Measurements from ENCODE around the gene NAMPT.
"Not testable (repeated sequence)": the region's sequence is repeated elsewhere in the genome, so short reads cannot be mapped to it uniquely, and the experiment has no call there.

Gene NAMPT

DNA sequence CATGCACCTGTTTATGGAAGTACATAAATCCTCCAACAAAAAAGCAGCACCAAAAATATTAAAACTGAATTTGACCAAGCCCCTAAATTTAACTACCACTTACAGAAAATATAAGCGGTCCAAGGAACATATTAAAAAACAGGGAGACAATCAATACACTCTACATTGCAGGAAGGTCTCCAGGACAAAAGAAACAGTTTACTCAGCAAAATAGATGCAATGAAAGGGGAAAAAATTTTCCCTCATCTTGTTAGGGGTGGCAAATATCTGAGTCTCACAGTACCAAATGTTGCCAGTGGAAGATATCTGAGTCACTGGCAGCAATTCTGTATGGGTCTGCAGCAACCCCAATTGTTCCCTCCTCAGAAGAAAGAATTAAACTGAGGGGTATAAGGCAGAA, 50.4 kb downstream of the NAMPT start:
- Mint-ChIP-seq H3K27me3 (peaks cover 43% of the 10 kb centered on the region), H3K4me1 (no peaks in the 10 kb centered on the region), H3K27ac (ENCODE audit: low read depth) (no peak overlapping the region), H3K4me3 (no peak overlapping the region), H3K9me3 (no peaks in the 10 kb centered on the region), H3K36me3 (ENCODE audit: insufficient read depth) (peaks cover 1% of the 10 kb centered on the region)
- ATAC-seq (replicated peaks; ENCODE audit: extremely low read depth, poor library complexity, severe bottlenecking): no peak
- DNase-seq (ENCODE audit: low spot score in 2 of 2): no peak

DNA sequence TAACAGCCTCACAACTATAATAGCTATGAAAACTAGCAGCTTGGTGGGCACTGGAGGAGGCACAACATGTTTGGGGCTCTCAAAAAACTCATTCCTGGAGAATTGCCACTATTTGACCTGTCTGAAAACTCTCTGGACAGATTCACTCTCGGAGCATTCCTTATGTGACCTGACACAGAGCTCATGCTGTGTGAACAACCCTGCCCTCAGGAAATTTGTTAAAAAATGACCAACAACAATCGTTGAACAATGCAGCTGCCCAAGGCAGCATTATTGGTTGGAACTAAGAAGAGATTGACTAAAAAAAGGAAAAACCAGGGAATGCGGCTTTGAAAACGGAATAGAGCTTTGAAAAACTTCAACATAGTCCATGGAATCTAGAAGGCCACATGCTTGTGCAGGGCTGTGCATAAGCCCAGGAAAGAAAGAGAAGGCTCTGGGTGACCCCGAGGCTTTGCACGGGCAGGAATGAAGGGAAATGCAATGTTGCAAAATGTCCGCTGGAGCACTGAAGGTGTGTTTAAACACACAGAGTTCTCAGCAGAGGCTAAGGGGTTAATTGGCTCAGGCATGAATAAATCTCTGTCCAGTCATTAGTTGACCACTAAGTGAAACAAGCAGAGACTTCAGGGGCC, 52.8 kb downstream of the NAMPT start:
- DNase-seq (ENCODE audit: low spot score in 2 of 2) (no peak), ATAC-seq (replicated peaks; ENCODE audit: extremely low read depth, poor library complexity, severe bottlenecking) (no peak)
- Mint-ChIP-seq H3K27ac (ENCODE audit: low read depth) (no peak overlapping the region), H3K4me1 (no peaks in the 10 kb centered on the region), H3K9me3 (no peaks in the 10 kb centered on the region), H3K4me3 (no peak overlapping the region), H3K36me3 (ENCODE audit: insufficient read depth) (peaks cover 1% of the 10 kb centered on the region), H3K27me3 (peaks cover 62% of the 10 kb centered on the region)

DNA sequence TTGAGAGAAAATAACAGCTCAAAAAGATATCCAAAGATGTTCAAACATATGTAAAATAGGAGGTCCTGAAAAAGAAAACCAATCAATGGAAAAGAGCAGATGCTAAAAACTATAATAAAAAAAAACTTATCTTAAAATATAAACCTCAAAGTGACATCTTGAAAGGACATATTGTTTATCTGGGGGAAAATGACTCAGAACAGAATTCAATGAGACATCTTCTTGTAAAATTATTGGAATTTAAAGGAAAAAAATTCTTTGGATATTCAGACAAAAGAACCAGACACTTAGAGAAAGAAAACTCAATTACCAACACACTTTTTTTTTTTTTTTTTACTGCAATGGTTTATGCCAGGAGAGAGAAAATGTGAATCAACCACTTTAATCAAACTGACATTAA, 58.9 kb downstream of the NAMPT start:
- ATAC-seq (replicated peaks; ENCODE audit: extremely low read depth, poor library complexity, severe bottlenecking) (no peak), DNase-seq (ENCODE audit: low spot score in 2 of 2) (no peak)
- no peaks in the 10 kb centered on the region for H3K9me3 Mint-ChIP-seq
- H3K4me3 Mint-ChIP-seq: no peak overlapping the region
- no peaks in the 10 kb centered on the region for H3K36me3 Mint-ChIP-seq (ENCODE audit: insufficient read depth)
- peaks cover 52% of the 10 kb centered on the region for H3K27me3 Mint-ChIP-seq
- no peak overlapping the region for H3K27ac Mint-ChIP-seq (ENCODE audit: low read depth)
- H3K4me1 Mint-ChIP-seq: no peaks in the 10 kb centered on the region

DNA sequence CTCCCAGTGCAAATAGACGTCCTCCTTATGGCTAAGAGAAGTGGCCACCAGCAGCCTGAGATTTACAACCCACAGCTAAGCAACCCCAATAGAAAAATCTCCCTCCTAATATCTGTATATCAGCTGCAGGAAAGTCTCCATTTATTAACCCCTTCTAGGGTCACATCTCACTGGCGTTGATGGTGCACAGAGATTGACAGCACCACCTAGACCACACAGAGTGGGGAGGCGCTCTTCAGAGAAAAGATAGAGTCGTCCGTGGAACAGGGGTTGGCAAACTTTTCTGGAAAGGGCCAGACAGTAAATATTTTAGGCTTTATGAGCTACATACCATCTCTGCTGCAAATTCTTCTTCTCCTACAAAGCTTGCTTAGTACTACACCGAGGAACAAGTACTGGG, 60.0 kb downstream of the NAMPT start:
- H3K4me3 Mint-ChIP-seq: no peak overlapping the region
- ATAC-seq (replicated peaks; ENCODE audit: extremely low read depth, poor library complexity, severe bottlenecking) (no peak), DNase-seq (ENCODE audit: low spot score in 2 of 2) (no peak)
- no peaks in the 10 kb centered on the region for H3K36me3 Mint-ChIP-seq (ENCODE audit: insufficient read depth)
- no peaks in the 10 kb centered on the region for H3K9me3 Mint-ChIP-seq
- H3K27ac Mint-ChIP-seq (ENCODE audit: low read depth): no peak overlapping the region
- no peaks in the 10 kb centered on the region for H3K4me1 Mint-ChIP-seq
- peaks cover 41% of the 10 kb centered on the region for H3K27me3 Mint-ChIP-seq

DNA sequence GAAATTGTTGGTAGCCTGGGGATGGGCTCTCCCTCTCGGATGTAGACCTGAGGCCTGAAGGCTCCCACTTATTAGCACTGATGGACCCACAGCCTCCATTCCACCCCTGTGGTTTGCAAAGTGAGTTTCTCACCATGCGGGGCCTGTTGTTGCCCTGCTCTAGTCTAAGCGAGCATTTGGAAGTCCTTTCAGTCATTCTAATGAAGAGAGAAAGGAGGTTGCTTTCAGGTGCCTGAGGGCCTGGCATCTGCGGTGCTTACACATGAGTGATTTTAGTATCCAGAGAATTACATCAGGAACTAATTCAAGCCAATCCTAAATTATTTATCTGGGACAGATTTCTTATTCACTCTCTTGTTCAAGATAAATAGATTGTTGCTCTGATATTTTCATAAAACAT, 61.6 kb downstream of the NAMPT start:
- ATAC-seq (replicated peaks; ENCODE audit: extremely low read depth, poor library complexity, severe bottlenecking) (no peak), DNase-seq (ENCODE audit: low spot score in 2 of 2) (no peak)
- H3K36me3 Mint-ChIP-seq (ENCODE audit: insufficient read depth): no peaks in the 10 kb centered on the region
- no peaks in the 10 kb centered on the region for H3K9me3 Mint-ChIP-seq
- peaks cover 35% of the 10 kb centered on the region for H3K27me3 Mint-ChIP-seq
- H3K27ac Mint-ChIP-seq (ENCODE audit: low read depth): no peak overlapping the region
- H3K4me3 Mint-ChIP-seq: no peak overlapping the region
- no peaks in the 10 kb centered on the region for H3K4me1 Mint-ChIP-seq

DNA sequence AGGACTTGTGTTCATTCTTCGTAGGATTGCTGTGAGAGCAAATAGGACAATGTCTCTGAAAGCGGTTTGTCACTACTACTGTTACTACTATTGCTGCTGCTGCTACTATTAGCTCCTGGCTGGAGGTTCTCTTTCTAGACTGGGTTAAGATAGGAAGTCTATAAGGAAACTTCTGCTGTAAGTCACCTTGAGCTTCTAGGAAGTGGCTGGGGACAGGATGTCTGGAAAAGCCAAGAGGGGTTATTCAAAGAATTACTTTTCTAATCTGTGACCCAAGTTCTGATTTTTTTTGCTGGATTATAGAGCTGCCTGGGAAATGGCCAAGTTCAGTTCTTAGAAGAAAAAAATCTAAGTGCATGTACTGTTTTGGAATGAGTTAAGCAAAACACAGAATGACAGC, 62.2 kb downstream of the NAMPT start:
- DNase-seq (ENCODE audit: low spot score in 2 of 2) (no peak), ATAC-seq (replicated peaks; ENCODE audit: extremely low read depth, poor library complexity, severe bottlenecking) (no peak)
- Mint-ChIP-seq H3K36me3 (ENCODE audit: insufficient read depth) (no peaks in the 10 kb centered on the region), H3K9me3 (no peaks in the 10 kb centered on the region), H3K27ac (ENCODE audit: low read depth) (no peak overlapping the region), H3K27me3 (peaks cover 34% of the 10 kb centered on the region), H3K4me3 (no peak overlapping the region), H3K4me1 (no peaks in the 10 kb centered on the region)

DNA sequence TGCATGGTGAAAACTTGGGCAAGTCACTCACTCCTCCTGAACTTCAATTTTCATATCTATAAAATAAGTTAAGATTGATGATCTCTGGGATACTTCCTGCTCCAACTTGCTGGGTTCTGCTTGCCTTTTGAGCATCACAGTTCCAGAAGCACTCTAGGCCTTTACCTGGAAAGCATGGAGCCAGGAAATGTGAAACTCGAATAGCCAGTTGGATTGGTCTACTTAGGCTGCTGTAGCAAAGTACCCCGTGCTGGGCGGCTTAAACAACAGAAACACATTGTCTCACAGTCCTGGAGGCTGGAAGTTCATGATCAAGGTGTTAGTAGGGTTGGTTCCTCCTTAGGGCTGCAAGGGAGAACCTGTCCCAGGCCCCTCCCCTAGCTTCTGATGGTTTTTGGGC, 64.5 kb downstream of the NAMPT start:
- H3K27me3 Mint-ChIP-seq: peaks cover 44% of the 10 kb centered on the region
- DNase-seq (ENCODE audit: low spot score in 2 of 2) (no peak), ATAC-seq (replicated peaks; ENCODE audit: extremely low read depth, poor library complexity, severe bottlenecking) (no peak)
- no peak overlapping the region for H3K4me3 Mint-ChIP-seq
- H3K9me3 Mint-ChIP-seq: no peaks in the 10 kb centered on the region
- no peaks in the 10 kb centered on the region for H3K4me1 Mint-ChIP-seq
- no peaks in the 10 kb centered on the region for H3K36me3 Mint-ChIP-seq (ENCODE audit: insufficient read depth)
- H3K27ac Mint-ChIP-seq (ENCODE audit: low read depth): no peak overlapping the region

DNA sequence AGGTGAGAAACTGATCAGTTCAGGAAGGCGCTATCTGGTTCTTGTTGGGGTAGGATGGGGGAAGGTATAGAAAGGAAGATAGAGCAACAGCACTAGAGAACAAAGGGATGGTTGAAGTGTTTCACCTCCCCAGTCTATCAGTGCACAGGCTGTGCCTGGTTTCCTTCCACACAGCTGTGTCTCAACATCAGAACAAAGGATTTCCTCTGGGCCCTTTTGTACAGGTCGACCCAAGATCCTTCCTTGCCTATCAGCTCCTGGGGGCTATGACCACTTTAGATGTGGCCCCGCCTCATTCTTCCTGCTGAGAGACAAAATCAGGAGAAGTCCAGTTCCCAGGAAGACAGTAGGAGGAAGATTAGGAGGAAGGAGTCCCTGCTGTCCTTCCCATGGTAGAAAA, 65.6 kb downstream of the NAMPT start:
- ATAC-seq (replicated peaks; ENCODE audit: extremely low read depth, poor library complexity, severe bottlenecking): no peak
- H3K4me3 Mint-ChIP-seq: no peak overlapping the region
- no peaks in the 10 kb centered on the region for H3K9me3 Mint-ChIP-seq
- peaks cover 34% of the 10 kb centered on the region for H3K27me3 Mint-ChIP-seq
- DNase-seq (ENCODE audit: low spot score in 2 of 2): no peak
- no peaks in the 10 kb centered on the region for H3K4me1 Mint-ChIP-seq
- H3K36me3 Mint-ChIP-seq (ENCODE audit: insufficient read depth): no peaks in the 10 kb centered on the region
- no peak overlapping the region for H3K27ac Mint-ChIP-seq (ENCODE audit: low read depth)

DNA sequence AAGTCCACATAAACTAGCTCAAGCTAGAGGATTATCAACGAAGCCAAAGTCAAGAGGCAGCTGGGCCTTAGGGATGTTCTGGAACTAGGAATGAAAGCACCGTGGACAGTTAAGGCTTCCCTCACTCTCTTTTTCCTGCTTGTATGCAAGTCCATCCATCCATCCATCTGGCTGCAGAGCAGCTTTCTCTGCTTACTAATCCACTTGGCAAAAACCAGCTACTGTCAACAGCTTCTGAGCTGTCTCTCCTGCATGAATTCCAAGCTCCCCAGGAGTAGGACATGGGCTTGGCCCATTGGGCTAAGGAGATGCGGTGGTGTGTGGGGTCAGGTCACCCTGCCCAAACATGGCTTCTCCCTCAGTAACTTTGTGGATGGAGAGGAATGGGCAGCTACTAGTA, 66.2 kb downstream of the NAMPT start:
- Mint-ChIP-seq H3K27me3 (peaks cover 35% of the 10 kb centered on the region), H3K36me3 (ENCODE audit: insufficient read depth) (no peaks in the 10 kb centered on the region), H3K4me3 (no peak overlapping the region), H3K27ac (ENCODE audit: low read depth) (no peak overlapping the region), H3K4me1 (no peaks in the 10 kb centered on the region), H3K9me3 (no peaks in the 10 kb centered on the region)
- DNase-seq (ENCODE audit: low spot score in 2 of 2) (no peak), ATAC-seq (replicated peaks; ENCODE audit: extremely low read depth, poor library complexity, severe bottlenecking) (no peak)

DNA sequence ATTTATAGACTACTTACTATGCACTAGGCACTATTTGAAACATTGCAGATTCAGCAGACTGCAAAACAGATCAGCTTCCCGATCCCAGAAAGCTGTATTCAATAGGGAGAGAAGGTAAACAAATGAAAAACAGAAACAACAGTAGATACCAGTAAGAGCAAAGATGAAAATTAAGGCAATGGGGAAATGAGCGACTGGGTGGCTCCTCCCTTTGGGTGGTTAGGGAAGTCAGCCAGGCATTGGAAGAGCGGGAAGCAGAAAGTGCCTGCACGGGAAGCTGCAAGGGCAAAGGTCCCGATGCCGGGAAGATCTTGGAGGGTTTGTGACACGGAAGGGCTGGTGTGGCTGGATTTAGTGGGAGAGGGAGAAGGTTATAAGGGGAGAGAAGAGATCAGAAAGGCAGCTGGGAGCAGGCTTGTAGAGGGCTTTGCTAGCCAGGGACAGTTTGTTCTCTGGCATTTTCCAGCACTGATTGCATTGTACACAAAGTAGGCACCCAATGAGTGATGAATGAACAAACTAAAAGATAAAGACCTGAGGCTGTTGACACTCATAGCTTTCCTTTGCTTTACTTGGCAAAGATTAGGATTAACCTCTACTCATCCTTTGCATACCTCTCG, 67.8 kb downstream of the NAMPT start:
- H3K27me3 Mint-ChIP-seq: peaks cover 37% of the 10 kb centered on the region
- DNase-seq (ENCODE audit: low spot score in 2 of 2) (no peak), ATAC-seq (replicated peaks; ENCODE audit: extremely low read depth, poor library complexity, severe bottlenecking) (no peak)
- H3K27ac Mint-ChIP-seq (ENCODE audit: low read depth): no peak overlapping the region
- no peaks in the 10 kb centered on the region for H3K9me3 Mint-ChIP-seq
- no peaks in the 10 kb centered on the region for H3K4me1 Mint-ChIP-seq
- H3K36me3 Mint-ChIP-seq (ENCODE audit: insufficient read depth): no peaks in the 10 kb centered on the region
- H3K4me3 Mint-ChIP-seq: no peak overlapping the region

DNA sequence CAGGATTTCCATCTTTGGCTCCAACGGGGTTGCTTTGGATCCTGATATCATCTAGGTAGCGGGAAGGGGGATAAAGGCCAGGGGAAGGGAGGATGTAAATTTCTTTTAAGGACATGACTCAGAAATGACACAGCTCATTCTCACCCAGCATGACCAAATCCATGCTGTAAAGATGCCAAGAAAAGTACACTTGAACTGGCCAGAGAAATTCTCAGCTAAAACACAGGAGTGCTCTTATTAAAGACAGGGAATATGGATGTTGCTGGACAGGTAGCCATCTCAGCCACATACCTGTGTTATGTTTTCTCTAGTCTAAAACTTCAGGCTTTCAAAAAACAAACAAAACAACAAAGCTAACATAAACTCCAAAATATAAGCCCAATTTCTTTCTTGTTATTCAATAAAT, 68.3 kb downstream of the NAMPT start:
- no peak overlapping the region for H3K27ac Mint-ChIP-seq (ENCODE audit: low read depth)
- ATAC-seq (replicated peaks; ENCODE audit: extremely low read depth, poor library complexity, severe bottlenecking) (no peak), DNase-seq (ENCODE audit: low spot score in 2 of 2) (no peak)
- H3K4me1 Mint-ChIP-seq: no peaks in the 10 kb centered on the region
- H3K27me3 Mint-ChIP-seq: peaks cover 42% of the 10 kb centered on the region
- no peak overlapping the region for H3K4me3 Mint-ChIP-seq
- no peaks in the 10 kb centered on the region for H3K9me3 Mint-ChIP-seq
- H3K36me3 Mint-ChIP-seq (ENCODE audit: insufficient read depth): no peaks in the 10 kb centered on the region

DNA sequence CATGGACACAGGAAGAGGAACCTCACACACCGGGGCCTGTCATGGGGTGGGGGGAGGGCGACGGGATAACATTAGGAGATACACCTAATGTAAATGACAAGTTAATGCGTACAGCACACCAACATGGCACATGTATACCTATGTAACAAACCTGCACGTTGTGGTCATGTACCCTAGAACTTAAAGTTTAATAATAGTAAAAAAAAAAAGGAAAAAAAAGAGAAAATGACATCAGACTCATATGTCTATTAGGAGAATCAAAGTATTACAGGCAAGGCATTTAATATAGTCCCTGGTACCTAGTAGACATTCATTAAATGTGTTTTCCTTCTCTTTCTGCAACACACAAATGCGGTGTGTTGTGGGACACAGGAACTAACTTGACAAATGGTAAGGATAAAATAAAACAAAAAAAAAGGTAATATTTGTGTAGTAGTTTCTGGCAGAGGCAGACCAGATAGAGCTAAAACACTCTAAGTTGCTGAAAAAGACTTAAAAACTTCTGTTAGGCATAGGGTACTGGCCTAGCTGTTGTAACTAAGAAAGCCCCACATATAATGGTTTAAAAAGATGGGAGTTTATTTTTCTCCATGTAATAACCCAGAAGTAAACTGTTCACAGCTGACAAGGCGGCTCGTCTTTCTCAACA, 68.8 kb downstream of the NAMPT start:
- H3K36me3 Mint-ChIP-seq (ENCODE audit: insufficient read depth): no peaks in the 10 kb centered on the region
- no peaks in the 10 kb centered on the region for H3K4me1 Mint-ChIP-seq
- DNase-seq (ENCODE audit: low spot score in 2 of 2) (no peak), ATAC-seq (replicated peaks; ENCODE audit: extremely low read depth, poor library complexity, severe bottlenecking) (no peak)
- peaks cover 42% of the 10 kb centered on the region for H3K27me3 Mint-ChIP-seq
- H3K27ac Mint-ChIP-seq (ENCODE audit: low read depth): no peak overlapping the region
- no peak overlapping the region for H3K4me3 Mint-ChIP-seq
- H3K9me3 Mint-ChIP-seq: no peaks in the 10 kb centered on the region

DNA sequence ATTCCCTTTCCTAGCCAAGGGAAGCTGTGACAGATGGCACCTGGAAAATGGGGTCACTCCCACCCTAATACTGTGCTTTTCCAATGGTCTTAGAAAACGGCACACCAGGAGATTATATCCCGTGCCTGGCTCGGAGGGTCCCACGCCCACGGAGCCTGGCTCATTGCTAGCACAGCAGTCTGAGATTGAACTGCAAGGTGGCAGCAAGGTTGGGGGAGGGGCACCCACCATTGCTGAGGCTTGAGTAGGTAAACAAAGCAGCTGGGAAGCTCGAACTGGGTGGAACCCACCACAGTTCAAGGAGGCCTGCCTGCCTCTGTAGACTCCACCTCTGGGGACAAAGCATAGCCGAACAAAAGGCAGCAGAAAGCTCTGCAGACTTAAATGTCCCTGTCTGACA, 75.8 kb downstream of the NAMPT start:
- not testable (repeated sequence) for H3K36me3 Mint-ChIP-seq (ENCODE audit: insufficient read depth); H3K4me3 Mint-ChIP-seq
- H3K27me3 Mint-ChIP-seq: peaks cover 64% of the 10 kb centered on the region

More for the DNA sequence above, 75.8 kb downstream of the NAMPT start:
- H3K4me1 Mint-ChIP-seq; DNase-seq (ENCODE audit: low spot score in 2 of 2); H3K27ac Mint-ChIP-seq (ENCODE audit: low read depth); ATAC-seq (replicated peaks; ENCODE audit: extremely low read depth, poor library complexity, severe bottlenecking); H3K9me3 Mint-ChIP-seq: not testable (repeated sequence)
